ENCODE results near the gene RAP1A.

Gene RAP1A

DNA sequence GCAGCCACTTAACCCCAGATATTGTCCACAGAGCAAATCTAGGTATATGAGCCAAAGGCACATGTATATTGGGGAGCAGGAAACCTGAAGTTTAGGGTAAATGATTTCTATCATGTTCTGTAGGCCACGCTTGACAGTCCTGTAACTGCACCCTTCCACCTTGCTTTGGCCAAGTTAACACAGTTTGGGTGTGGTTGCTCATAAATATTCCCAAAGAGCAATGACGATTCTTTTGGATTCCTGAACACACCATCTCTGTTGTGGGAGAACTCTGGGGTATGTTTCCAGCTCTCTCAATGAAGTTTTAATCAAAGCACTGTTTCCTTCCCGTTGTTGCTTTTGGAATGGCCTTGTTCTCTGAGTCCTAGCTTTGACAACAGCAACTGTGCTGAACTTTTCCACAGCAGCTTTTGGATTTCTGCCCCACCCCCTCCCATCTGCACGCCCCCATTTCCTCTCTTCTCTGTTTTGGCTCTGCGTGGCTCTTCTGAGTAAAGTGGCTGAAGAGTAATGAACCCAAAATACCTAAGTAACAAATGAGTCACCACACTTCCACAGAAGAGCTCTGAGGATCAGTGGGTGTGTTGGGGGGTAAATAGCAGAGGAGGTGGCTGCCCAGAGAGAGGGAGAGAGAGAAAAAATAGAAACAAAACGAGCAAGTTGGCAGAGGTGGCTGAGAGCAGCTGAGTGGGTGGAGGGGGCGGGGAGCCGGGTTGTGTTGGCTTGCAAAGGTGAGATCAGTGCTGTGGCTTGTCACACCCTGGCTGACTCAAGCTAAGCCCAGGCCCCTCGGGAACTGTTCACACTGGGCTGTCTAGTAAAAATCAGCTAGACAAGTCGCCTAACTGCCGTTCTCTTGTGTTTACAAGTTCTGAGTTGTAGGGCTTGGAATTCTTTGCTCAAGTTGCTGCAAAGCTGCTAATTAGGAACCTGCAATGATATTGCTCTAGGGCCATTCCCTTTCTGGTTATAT lies 26.9 kb upstream of the RAP1A start:
- Histone ChIP-seq H3K9me3 (ENCODE audit: control insufficient read depth, insufficient read depth, low read length) (no peaks in the 10 kb centered on the region), H3K36me3 (ENCODE audit: insufficient read depth, low read length) (no peaks in the 10 kb centered on the region), H3K9ac (ENCODE audit: low read depth, low read length) (no peak overlapping the region), H3K4me1 (ENCODE audit: insufficient read depth, low read length) (peaks cover 20% of the 10 kb centered on the region)

DNA sequence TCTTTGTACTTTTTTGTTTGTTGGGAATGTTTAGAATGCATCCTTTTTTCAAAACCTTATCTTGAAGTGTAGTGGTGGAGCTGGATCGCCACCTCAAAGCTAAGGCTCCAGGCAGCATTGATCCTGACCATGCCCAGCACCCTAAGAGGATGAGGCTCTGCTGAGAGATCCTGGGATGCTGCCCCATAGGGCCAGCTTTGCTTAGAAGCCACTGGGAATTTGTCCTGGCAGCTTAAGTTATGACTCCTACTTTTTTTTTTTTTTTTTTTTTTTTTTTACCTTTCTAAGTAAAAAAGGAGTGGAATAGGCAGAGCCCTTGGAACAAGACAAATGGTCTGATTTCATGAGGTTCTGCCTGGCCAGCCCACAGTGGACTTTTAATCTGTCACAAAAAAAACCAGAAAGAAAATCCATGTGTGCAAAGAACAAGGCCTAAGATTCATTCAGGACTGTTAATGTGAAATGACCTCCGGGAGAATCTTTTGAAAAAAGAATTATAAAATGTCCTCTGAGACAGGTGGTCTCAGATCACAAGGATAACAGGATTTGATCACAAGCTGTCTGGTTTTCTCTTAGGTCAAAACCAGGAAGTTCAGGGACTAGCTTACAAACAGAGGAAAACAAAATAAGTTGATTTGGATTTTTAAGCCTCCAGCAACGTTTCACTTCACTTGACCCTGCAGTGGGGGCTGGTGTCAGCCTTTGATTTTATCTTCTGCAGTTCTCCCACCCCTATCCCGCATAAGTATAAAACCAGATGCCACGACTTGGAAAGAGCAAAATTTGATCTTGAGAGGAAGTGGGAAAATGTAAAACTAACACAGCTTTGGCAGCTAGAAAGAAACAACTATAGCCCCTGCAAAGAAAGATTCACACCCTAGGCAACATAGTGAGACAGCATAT lies 25.9 kb upstream of the RAP1A start:
- Histone ChIP-seq H3K36me3 (ENCODE audit: insufficient read depth, low read length) (no peaks in the 10 kb centered on the region), H3K9me3 (ENCODE audit: control insufficient read depth, insufficient read depth, low read length) (no peaks in the 10 kb centered on the region), H3K9ac (ENCODE audit: low read depth, low read length) (no peak overlapping the region), H3K4me1 (ENCODE audit: insufficient read depth, low read length) (peaks cover 20% of the 10 kb centered on the region)

DNA sequence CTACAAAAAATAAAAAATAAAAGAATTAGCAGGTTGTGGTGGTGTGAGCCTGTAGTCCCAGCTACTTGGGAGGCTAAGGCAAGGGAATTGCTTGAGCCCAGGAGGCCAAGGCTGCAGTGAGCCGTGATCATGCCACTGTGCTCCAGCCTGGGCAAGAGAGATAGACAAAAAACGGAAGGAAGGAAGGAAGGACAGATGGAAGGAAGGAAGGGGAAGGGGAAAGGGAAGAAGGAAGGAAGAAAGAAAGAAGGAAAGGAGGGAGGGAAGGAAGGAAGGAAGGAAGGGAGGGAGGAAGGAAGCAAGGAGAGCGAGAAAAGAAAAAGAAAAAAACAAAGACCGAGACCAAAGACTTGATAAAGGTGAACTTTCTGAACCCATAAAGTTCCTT lies 25.3 kb upstream of the RAP1A start:
- Histone ChIP-seq H3K9ac (ENCODE audit: low read depth, low read length) (no peak overlapping the region), H3K9me3 (ENCODE audit: control insufficient read depth, insufficient read depth, low read length) (no peaks in the 10 kb centered on the region), H3K4me1 (ENCODE audit: insufficient read depth, low read length) (peaks cover 20% of the 10 kb centered on the region), H3K36me3 (ENCODE audit: insufficient read depth, low read length) (no peaks in the 10 kb centered on the region)

DNA sequence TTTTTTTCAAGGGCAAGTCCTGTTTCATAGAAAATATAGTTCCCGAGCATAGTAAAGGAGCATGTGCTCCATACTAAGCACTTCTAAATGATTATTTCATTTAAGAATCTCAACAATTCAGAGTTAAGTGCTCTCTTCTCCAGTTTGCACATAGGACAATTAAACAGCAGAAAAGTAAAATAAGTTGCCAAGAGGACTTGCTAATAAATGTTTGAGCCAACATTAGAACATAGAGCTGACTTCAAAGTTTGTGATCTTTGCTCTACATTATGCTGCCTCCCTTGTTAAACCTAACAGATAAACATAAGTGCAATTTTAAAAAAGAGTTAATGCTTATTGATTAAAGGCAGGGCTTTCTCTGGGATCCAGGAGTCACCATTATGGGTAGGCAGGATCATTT lies 23.8 kb upstream of the RAP1A start:
- Histone ChIP-seq H3K4me1 (ENCODE audit: insufficient read depth, low read length) (peaks cover 20% of the 10 kb centered on the region), H3K9ac (ENCODE audit: low read depth, low read length) (no peak overlapping the region), H3K9me3 (ENCODE audit: control insufficient read depth, insufficient read depth, low read length) (no peaks in the 10 kb centered on the region), H3K36me3 (ENCODE audit: insufficient read depth, low read length) (no peaks in the 10 kb centered on the region)

DNA sequence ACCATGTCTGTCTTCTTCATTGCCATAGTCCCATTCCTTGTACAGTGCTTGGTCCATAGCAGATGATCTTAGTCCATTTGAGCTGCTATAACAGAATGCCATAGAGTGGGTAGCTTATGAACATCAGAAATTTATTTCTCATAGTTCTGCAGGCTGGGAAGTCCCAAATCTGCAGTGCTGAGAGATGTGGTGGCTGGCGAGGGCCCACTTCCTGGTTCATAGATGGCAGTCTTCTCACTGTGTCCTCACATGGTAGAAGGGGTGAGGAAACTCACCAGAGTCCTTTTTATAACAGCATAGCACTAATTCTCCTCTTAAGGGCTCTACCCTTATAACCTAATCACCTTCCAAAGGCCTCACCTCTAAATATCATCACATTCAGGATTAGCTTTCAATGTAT lies 23.1 kb upstream of the RAP1A start:
- H3K9me3 ChIP-seq (ENCODE audit: control insufficient read depth, insufficient read depth, low read length), result no peaks in the 10 kb centered on the region
- no peaks in the 10 kb centered on the region for H3K36me3 ChIP-seq (ENCODE audit: insufficient read depth, low read length)
- no peak overlapping the region for H3K9ac ChIP-seq (ENCODE audit: low read depth, low read length)
- peaks cover 20% of the 10 kb centered on the region for H3K4me1 ChIP-seq (ENCODE audit: insufficient read depth, low read length)

DNA sequence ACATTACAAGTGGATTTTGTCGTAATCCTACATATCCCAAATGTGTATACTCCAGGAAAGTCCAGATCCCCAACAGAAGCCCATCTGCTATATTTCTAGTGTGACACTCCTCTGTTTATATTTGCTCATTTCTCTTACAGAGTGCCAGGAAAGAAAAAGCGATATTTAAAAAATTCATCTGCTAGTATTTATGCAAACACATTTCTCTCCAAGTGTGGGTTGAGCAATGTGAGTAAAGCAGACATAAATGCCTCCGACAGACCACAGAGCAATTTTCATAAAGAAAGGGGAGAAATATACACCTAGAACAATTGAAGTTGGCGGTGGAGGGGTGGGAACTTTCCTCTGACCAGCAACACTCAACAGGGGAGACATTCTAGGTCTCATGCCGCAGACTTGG lies 22.2 kb upstream of the RAP1A start:
- no peak overlapping the region for H3K9ac ChIP-seq (ENCODE audit: low read depth, low read length)
- H3K9me3 ChIP-seq (ENCODE audit: control insufficient read depth, insufficient read depth, low read length), result no peaks in the 10 kb centered on the region
- peaks cover 14% of the 10 kb centered on the region for H3K4me1 ChIP-seq (ENCODE audit: insufficient read depth, low read length)

DNA sequence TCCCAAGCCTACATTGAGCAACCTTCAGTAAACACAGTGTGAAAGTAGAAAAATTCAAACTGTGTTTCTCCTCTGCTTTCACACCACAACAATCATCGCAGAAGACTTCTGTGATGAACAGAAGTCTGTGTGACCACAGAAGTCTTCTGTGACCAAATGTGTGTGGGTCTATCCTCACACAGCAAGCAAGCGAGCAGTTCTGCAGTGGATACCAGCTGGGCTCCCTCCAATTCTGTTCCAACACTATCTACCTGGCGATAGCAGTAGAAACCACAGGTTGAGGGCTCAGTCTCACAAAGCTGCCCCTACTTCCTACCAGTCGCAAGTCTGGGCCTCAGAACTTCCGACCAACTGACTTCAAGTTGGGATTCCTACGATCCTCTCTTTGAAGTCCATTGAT lies 21.0 kb upstream of the RAP1A start:
- Histone ChIP-seq H3K9ac (ENCODE audit: low read depth, low read length) (no peak overlapping the region), H3K4me1 (ENCODE audit: insufficient read depth, low read length) (0 out of 2 replicates have a peak, but pooled peaks cover 3% of the 10 kb centered on the region), H3K9me3 (ENCODE audit: control insufficient read depth, insufficient read depth, low read length) (no peaks in the 10 kb centered on the region), H3K36me3 (ENCODE audit: insufficient read depth, low read length) (no peaks in the 10 kb centered on the region)

More for the DNA sequence above, 22.2 kb upstream of the RAP1A start:
- H3K36me3 ChIP-seq (ENCODE audit: insufficient read depth, low read length), result no peaks in the 10 kb centered on the region

DNA sequence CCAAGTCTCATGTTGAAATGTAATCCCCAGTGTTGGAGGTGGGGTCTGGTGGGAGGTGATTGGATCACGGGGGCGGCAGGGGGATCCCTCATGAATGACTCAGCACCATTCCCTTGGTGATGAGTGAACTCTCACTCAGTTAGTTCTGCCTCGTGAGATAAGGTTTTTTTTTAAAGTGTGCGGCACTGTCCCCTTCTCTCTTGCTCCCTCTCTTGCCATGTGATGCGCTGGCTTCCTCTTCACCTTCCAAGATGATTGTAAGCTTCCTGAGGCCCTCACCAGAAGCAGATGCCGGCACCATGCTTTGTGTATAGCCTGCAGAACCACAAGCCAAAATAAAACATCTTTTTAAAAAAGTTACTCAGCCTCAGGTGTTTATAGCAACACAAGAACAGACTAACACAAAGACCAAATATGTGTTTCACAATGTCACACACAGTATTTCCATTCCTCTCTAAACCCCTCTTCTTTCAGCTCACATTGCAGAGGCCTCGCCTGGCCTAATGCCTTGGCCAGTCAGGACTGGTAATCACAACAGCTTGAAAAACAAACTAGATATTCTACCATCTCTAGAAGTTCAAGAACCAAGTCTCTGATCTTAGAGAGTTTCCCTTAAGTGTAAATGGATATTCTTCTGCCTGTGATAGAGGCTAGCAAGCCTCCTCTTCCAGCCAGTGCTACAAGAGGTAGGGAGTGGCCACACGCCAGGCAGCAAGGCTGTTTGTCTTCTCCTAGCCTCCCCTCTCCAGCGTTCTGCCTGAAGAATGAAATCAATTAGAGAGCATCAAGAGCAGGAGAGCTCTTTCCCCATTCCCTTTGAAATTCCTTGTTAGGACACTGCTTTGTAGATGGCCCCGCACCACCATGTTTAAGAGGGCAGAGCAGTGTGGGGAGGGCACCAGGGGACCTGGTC lies 19.6 kb upstream of the RAP1A start:
- Histone ChIP-seq H3K9me3 (ENCODE audit: control insufficient read depth, insufficient read depth, low read length) (no peaks in the 10 kb centered on the region), H3K9ac (ENCODE audit: low read depth, low read length) (no peak overlapping the region), H3K36me3 (ENCODE audit: insufficient read depth, low read length) (no peaks in the 10 kb centered on the region), H3K4me1 (ENCODE audit: insufficient read depth, low read length) (no peaks in the 10 kb centered on the region)

DNA sequence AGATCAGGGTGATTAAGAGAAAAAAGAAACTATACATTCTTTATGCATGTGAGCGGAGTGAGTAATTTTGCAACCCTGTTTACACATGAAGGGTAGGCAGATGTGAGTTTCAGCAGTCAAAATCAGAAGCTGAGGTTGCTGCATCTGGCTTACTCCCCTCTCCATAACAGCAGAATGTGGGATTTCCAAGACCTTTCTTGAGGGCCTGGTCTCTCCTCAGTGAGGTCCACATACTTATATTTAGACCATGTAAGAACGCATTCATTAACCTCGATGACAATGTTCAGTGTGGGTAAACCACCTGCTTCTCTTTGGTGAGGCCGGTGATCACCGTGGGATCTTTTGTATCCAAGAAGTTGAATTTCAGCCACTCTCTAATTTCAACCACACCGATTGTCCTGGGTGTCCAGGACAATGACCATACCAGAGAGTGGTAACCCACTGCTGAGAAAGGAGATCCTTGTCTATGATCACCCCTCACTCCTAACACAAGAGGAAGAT lies 18.7 kb upstream of the RAP1A start:
- H3K4me1 ChIP-seq (ENCODE audit: insufficient read depth, low read length), result no peaks in the 10 kb centered on the region
- H3K9me3 ChIP-seq (ENCODE audit: control insufficient read depth, insufficient read depth, low read length), result no peaks in the 10 kb centered on the region
- H3K9ac ChIP-seq (ENCODE audit: low read depth, low read length), result no peak overlapping the region
- H3K36me3 ChIP-seq (ENCODE audit: insufficient read depth, low read length), result no peaks in the 10 kb centered on the region

DNA sequence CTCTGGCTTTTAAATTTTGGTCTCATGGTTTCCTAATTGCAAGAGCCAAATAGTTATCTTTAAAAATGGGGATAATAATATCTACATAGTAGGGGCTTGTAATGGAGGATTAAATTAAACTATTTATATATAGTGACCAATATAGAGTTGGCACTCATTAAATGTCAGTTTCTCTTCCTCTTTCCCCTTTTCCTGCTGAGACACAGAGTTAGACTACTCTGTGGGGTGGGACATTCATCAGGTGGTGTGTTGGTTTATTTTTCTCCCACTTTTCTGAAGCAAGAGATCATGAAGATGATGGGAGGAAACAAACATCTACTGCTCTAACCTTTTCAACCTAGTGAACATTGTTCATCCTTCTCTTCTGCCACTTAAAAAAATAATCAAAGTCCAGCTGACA lies 17.3 kb upstream of the RAP1A start:
- Histone ChIP-seq H3K36me3 (ENCODE audit: insufficient read depth, low read length) (no peaks in the 10 kb centered on the region), H3K4me1 (ENCODE audit: insufficient read depth, low read length) (no peaks in the 10 kb centered on the region), H3K9me3 (ENCODE audit: control insufficient read depth, insufficient read depth, low read length) (no peaks in the 10 kb centered on the region), H3K9ac (ENCODE audit: low read depth, low read length) (no peak overlapping the region)

DNA sequence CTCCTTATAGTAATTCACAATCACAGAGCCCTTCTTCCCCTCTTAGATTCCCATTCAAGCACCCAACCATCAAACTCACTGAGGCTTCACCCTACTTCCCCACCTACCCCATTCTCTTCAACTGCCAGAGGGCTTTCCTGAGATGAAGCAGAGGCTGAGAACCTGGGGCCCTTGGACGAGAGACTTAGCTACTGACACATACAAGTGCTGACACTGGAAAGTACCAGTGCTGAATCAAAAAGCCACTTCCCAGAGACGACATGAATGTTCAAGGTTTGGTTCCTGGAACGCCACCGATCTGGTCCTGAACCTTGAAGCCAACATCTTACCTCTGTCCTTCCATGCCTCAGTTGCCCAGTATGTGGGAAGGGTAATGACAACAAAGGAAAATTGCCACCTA lies 16.6 kb upstream of the RAP1A start:
- Histone ChIP-seq H3K4me1 (ENCODE audit: insufficient read depth, low read length) (no peaks in the 10 kb centered on the region), H3K36me3 (ENCODE audit: insufficient read depth, low read length) (no peaks in the 10 kb centered on the region), H3K9ac (ENCODE audit: low read depth, low read length) (no peak overlapping the region), H3K9me3 (ENCODE audit: control insufficient read depth, insufficient read depth, low read length) (no peaks in the 10 kb centered on the region)

DNA sequence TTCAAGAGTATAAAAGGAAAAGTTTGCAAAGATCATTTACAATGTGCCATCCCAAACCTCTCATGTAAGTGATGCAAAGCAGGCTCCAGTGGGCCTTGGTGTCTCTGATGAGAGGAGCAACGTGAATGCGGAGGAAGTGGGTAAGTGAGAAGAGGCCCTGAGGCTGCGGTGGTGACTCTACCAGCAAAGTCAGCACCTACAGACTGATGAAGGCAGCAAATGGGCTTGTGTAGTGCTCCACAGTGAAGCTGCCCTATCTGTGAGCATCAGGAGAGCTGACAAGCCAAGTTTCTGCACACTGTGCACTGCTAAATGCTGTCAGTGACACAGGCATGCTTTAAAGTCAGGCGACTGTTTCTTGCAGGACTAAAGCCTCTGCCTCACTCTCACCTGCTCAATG lies 15.6 kb upstream of the RAP1A start:
- H3K9me3 ChIP-seq (ENCODE audit: control insufficient read depth, insufficient read depth, low read length), result 0 out of 2 replicates have a peak, but pooled peaks cover 3% of the 10 kb centered on the region
- no peak overlapping the region for H3K9ac ChIP-seq (ENCODE audit: low read depth, low read length)
- H3K4me1 ChIP-seq (ENCODE audit: insufficient read depth, low read length), result no peaks in the 10 kb centered on the region
- H3K36me3 ChIP-seq (ENCODE audit: insufficient read depth, low read length), result no peaks in the 10 kb centered on the region

DNA sequence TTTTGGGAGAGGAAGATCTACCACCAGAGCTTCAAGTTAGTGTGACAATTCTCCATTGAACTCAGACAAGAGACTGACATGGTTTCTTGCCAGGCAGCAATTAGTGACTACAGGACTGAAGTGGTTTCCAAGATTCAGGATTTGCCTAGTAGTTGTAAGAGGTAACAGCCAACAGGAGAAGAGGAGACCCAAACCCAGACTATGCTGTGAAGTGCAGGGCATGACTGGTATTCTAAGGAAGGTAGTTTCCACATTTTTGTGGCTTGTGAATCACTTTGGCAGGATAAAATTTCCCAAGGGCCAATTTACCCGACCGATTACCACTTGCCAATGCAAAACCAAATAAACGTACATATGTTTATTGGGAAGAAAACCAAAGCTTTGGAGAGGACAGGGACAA lies 14.7 kb upstream of the RAP1A start:
- 0 out of 2 replicates have a peak, but pooled peaks cover 3% of the 10 kb centered on the region for H3K9me3 ChIP-seq (ENCODE audit: control insufficient read depth, insufficient read depth, low read length)
- H3K4me1 ChIP-seq (ENCODE audit: insufficient read depth, low read length), result no peaks in the 10 kb centered on the region
- H3K36me3 ChIP-seq (ENCODE audit: insufficient read depth, low read length), result no peaks in the 10 kb centered on the region
- no peak overlapping the region for H3K9ac ChIP-seq (ENCODE audit: low read depth, low read length)

DNA sequence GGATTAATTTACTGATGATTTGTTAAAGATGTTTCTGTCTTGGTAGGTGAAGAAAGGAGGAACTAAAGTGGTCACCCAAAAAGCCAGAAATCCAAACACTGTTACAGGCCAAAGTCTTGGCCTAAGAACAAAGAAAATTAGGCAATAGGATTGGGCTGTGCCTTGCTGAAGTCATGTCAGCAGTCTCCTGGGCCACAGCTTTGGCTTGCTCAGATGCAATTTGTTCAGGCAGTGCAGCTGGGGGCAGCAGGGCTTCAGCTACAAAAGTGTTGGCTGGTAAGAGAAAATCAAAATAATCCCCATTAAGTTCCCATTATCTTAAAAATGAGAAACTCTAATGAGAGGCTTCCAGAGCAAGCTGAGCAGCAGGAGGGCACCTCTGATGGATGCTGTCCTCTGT lies 14.0 kb upstream of the RAP1A start:
- Histone ChIP-seq H3K9ac (ENCODE audit: low read depth, low read length) (no peak overlapping the region), H3K9me3 (ENCODE audit: control insufficient read depth, insufficient read depth, low read length) (0 out of 2 replicates have a peak, but pooled peaks cover 3% of the 10 kb centered on the region), H3K36me3 (ENCODE audit: insufficient read depth, low read length) (no peaks in the 10 kb centered on the region), H3K4me1 (ENCODE audit: insufficient read depth, low read length) (no peaks in the 10 kb centered on the region)

All from ES-I3 (cell line).